ENCODE measurements around the gene IRGQ. TPM values are rescaled to one million over a fixed set of nuclear protein-coding genes. Genes with fewer than 3 reads are reported as not detected.

Gene IRGQ
- total RNA-seq, 1 donor from 2014 or later = 13.1 TPM

DNA sequence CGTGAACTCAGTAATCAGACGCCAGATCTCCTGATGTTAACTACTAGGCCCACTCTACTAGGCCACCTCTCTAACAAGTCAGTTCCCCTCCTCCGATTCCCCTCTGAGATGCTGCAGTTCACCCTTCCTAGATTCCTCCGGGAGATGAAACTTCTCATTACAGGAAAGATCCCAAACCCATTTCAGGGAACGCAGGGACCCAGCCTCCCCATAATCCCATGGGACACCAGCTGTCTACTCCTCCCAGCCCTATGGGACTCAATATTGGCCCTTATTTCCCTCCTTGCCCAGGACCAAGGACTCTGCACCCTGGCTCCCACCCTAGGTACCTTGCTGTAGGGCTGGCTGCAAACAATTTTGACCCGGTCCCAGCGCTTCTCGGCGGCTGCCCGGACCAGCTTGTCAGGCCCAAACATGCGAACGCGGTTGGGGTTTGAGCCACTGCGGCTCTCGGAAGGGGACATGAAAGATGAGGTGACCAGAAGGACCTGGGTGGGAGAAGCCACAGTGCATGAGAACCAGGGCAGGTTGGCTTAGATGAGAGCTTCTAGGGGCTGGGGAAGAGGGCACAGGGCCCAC, 41.5 kb downstream of the IRGQ start:
- DNase-seq (no peak), ATAC-seq (ENCODE audit: low read depth) (no peak)
- peaks cover 9% of the 10 kb centered on the region for H3K4me1 Mint-ChIP-seq
- no peaks in the 10 kb centered on the region for H3K27me3 Mint-ChIP-seq
- ChIA-PET CTCF (interaction anchor here (0.7 to 7.8 kb wide), 18 partner anchors 10 to 256 kb away, joined by 3 to 92 read pairs (median 8); partner anchors contain the start of genes IRGQ, PINLYP, XRCC1 and ZNF575), POLR2A (interaction anchor here (1.4 to 1.6 kb wide), 2 partner anchors 40 kb away, joined by 4 to 10 read pairs; no protein-coding TSS in a partner anchor)
- intact Hi-C loops (cut with micrococcal nuclease) = loop anchor here (10.0 kb wide), 1 partner anchor 190 kb away; no protein-coding TSS in a partner anchor
- TF ChIP-seq, protein P1, sequence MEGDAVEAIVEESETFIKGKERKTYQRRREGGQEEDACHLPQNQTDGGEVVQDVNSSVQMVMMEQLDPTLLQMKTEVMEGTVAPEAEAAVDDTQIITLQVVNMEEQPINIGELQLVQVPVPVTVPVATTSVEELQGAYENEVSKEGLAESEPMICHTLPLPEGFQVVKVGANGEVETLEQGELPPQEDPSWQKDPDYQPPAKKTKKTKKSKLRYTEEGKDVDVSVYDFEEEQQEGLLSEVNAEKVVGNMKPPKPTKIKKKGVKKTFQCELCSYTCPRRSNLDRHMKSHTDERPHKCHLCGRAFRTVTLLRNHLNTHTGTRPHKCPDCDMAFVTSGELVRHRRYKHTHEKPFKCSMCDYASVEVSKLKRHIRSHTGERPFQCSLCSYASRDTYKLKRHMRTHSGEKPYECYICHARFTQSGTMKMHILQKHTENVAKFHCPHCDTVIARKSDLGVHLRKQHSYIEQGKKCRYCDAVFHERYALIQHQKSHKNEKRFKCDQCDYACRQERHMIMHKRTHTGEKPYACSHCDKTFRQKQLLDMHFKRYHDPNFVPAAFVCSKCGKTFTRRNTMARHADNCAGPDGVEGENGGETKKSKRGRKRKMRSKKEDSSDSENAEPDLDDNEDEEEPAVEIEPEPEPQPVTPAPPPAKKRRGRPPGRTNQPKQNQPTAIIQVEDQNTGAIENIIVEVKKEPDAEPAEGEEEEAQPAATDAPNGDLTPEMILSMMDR (IDR thresholded peaks at IDR 0.05) = no peak
- H3K36me3 Mint-ChIP-seq (ENCODE audit: low read depth) = peaks cover 60% of the 10 kb centered on the region
- H3K27ac Mint-ChIP-seq = no peak overlapping the region
- H3K9me3 Mint-ChIP-seq = no peaks in the 10 kb centered on the region
- H3K4me3 Mint-ChIP-seq = no peak overlapping the region

DNA sequence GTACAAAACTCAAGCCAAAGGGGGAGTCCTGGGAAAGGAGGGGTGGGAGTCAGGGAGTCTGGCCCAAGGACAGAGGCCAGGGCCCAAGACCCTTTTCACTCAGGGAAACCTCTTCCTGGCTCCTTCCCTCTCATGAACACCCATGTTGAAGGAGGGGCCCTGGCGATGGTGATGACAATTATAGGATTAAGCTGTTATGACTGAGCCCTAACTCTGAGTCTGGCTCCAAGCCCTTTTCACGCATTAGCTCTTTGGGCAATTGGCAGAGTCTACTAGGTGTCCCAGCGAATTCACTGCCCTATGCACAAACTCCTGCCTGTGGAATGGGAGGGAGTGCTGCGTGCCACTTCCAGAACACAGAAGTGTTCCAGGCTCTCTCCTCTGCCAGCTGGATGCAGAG, 42.3 kb downstream of the IRGQ start:
- peaks cover 63% of the 10 kb centered on the region for H3K36me3 Mint-ChIP-seq (ENCODE audit: low read depth)
- POLR2A ChIA-PET = interaction anchor here (1.4 kb wide), 1 partner anchor 41 kb away, joined by 4 read pairs; no protein-coding TSS in a partner anchor
- intact Hi-C loops (cut with micrococcal nuclease) = loop anchor here (10.0 kb wide), 1 partner anchor 191 kb away; no protein-coding TSS in a partner anchor
- no peak for DNase-seq
- no peaks in the 10 kb centered on the region for H3K9me3 Mint-ChIP-seq
- peaks cover 8% of the 10 kb centered on the region for H3K4me1 Mint-ChIP-seq
- CTCF ChIA-PET = interaction anchor here (1.6 to 7.8 kb wide), 3 partner anchors 35 to 121 kb away, joined by 4 to 92 read pairs (median 4); partner anchors contain the start of genes IRGQ and ZNF576
- H3K4me3 Mint-ChIP-seq = no peak overlapping the region
- TF ChIP-seq, protein P1 (IDR thresholded peaks at IDR 0.05) = no peak
- H3K27me3 Mint-ChIP-seq = no peaks in the 10 kb centered on the region
- H3K27ac Mint-ChIP-seq = no peak overlapping the region
- ATAC-seq (ENCODE audit: low read depth) = no peak

DNA sequence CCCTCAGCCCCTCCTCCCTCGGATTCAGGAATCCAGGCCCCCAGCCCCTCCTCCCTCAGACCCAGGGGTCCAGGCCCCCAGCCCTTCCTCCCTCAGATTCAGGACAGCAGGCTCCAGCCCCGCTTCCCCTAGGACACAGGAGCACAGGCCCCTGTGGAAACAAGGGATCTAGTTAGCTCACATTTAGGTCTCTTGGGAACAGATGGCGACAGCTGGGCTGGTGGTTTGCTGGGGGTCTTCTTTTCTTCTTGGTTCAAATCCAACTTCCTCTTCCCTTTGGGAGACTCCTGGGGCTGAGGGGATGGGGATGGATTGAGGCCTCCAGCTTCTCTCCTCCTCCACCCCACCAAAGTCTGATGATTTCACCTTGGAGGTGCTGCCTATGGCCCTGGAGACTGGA, 43.3 kb downstream of the IRGQ start:
- POLR2A ChIA-PET = no interaction called here
- intact Hi-C loops (cut with micrococcal nuclease) = loop anchor here (10.0 kb wide), 1 partner anchor 192 kb away; no protein-coding TSS in a partner anchor

DNA sequence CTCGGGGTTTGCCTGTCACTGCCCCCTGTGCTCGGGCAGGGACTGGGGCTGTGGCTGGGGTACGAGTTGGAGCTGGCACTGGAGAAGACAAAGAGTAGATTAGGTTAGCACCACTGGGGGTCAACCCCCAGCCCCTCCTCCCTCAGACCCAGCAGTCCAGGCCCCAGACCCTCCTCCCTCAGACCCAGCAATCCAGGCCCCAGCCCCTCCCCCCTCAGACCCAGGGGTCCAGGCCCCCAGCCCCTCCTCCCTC, 43.8 kb downstream of the IRGQ start:
- POLR2A ChIA-PET = no interaction called here
- H3K36me3 Mint-ChIP-seq (ENCODE audit: low read depth) = peaks cover 60% of the 10 kb centered on the region

More for the DNA sequence above, 43.3 kb downstream of the IRGQ start:
- DNase-seq (no peak), ATAC-seq (ENCODE audit: low read depth) (no peak)
- Mint-ChIP-seq H3K4me3 (no peak overlapping the region), H3K9me3 (no peaks in the 10 kb centered on the region), H3K4me1 (peaks cover 8% of the 10 kb centered on the region), H3K36me3 (ENCODE audit: low read depth) (peaks cover 62% of the 10 kb centered on the region), H3K27me3 (no peaks in the 10 kb centered on the region), H3K27ac (no peak overlapping the region)
- CTCF ChIA-PET = interaction anchor here (1.6 to 7.8 kb wide), 2 partner anchors 36 to 43 kb away, joined by 4 to 92 read pairs; partner anchors contain the start of genes IRGQ and ZNF576
- TF ChIP-seq, protein P1 (IDR thresholded peaks at IDR 0.05) = no peak

More for the DNA sequence above, 43.8 kb downstream of the IRGQ start:
- CTCF ChIA-PET = no interaction called here
- Mint-ChIP-seq H3K4me1 (peaks cover 8% of the 10 kb centered on the region), H3K27ac (no peak overlapping the region), H3K27me3 (no peaks in the 10 kb centered on the region), H3K4me3 (no peak overlapping the region), H3K9me3 (no peaks in the 10 kb centered on the region)
- DNase-seq (no peak), ATAC-seq (ENCODE audit: low read depth) (no peak)
- intact Hi-C loops (cut with micrococcal nuclease) = loop anchor here (10.0 kb wide), 1 partner anchor 193 kb away; no protein-coding TSS in a partner anchor
- TF ChIP-seq, protein P1 (IDR thresholded peaks at IDR 0.05) = no peak

Data from activated B cell treated with CpG ODN at 0.5 μM for 24 hours (primary cell).